Cardiac muscle cell (in vitro differentiated cells and primary cell): ENCODE measurements around the gene NEK7. TPM values are rescaled to one million over a fixed set of nuclear protein-coding genes. Genes with fewer than 3 reads are reported as not detected.

Experiments used
- DNase-seq, 2 donors: peaks; one replicate each; pipeline versions ENCODE4 v3.0.0 to v3.0.0-alpha.2; 2010 to 2017; ENCODE audit warnings: low read depth in 1 of 2, low spot score in 1 of 2
- H3K27ac ChIP-seq: fragments of 200-600 bp; sonication (generic); 2 replicates; pipeline ENCODE4 v1.5.1; 2016
- H3K27me3 ChIP-seq: fragments of 200-600 bp; sonication (generic); 2 replicates; pipeline ENCODE4 v1.6.0; 2016; ENCODE audit warnings: control low read depth
- H3K36me3 ChIP-seq: fragments of 200-600 bp; sonication (generic); 2 replicates; pipeline ENCODE4 v1.5.1; 2016; ENCODE audit warnings: control low read depth
- H3K4me1 ChIP-seq: fragments of 200-600 bp; sonication (generic); 2 replicates; pipeline ENCODE4 v1.8.1; 2017; ENCODE audit warnings: low read depth, mild to moderate bottlenecking, mixed run types
- H3K4me3 ChIP-seq: fragments of 200-600 bp; sonication (generic); 2 replicates; pipeline ENCODE4 v1.5.1; 2016; ENCODE audit warnings: mild to moderate bottlenecking
- H3K9me3 ChIP-seq: fragments of 200-600 bp; sonication (generic); 2 replicates; pipeline ENCODE4 v1.5.1; 2017; ENCODE audit warnings: low read depth, mild to moderate bottlenecking, control low read depth
- CTCF ChIP-seq: IDR thresholded peaks from 2 replicates; pipeline ENCODE4 v1.5.1; 2012; ENCODE audit warnings: low read depth, mild to moderate bottlenecking, low read length
- polyA plus RNA-seq: library from polyadenylated mRNA; unstranded; fragments of >200 nt; fragmentation: Nextera tagmentation; extraction: Ambion mirVana; gene quantifications from 2 replicates; pipeline ENCODE4 v1.2.1, GENCODE V29; 2016
- total RNA-seq: library from RNA; depleted of rRNA; stranded (reverse); fragments of >200 nt; gene quantifications from 2 replicates; pipeline ENCODE4 v1.2.3, GENCODE V29; 2016

The NEK7 gene
- total and polyA plus RNA-seq, 2 experiments from 2014 or later = 46.1 to 63.1 TPM

- DNase-seq = peak in 1 of 2 donors; percentile 45
- Histone ChIP-seq H3K4me3 (no peak overlapping the region), H3K9me3 (no peaks in the 10 kb centered on the region), H3K4me1 (no peaks in the 10 kb centered on the region), H3K36me3 (no peaks in the 10 kb centered on the region), H3K27ac (peak overlapping the region; percentile 45), H3K27me3 (no peaks in the 10 kb centered on the region)
- TF ChIP-seq CTCF = no peak
These were observed 96.9 kb downstream of the NEK7 start for GRCh38 chr1:198253668-198254067.

- no peaks in the 10 kb centered on the region for H3K9me3 ChIP-seq
- H3K27ac ChIP-seq = peak overlapping the region; percentile 5
These were observed 97.7 kb downstream of the NEK7 start for GRCh38 chr1:198254521-198254920.

GRCh38 chr1:198254948-198255347 lies 98.2 kb downstream of the NEK7 start:
- Histone ChIP-seq H3K27me3 (no peaks in the 10 kb centered on the region), H3K4me3 (no peak overlapping the region), H3K27ac (peak overlapping the region; percentile 5), H3K4me1 (peaks cover 5% of the 10 kb centered on the region), H3K9me3 (no peaks in the 10 kb centered on the region), H3K36me3 (no peaks in the 10 kb centered on the region)
- TF ChIP-seq CTCF = no peak
- DNase-seq = no peak

More at GRCh38 chr1:198254521-198254920, 97.7 kb downstream of the NEK7 start:
- TF ChIP-seq CTCF = peak; percentile 29
- DNase-seq = peak in 1 of 2 donors; percentile 51
- Histone ChIP-seq H3K27me3 (no peaks in the 10 kb centered on the region), H3K4me3 (no peak overlapping the region), H3K36me3 (no peaks in the 10 kb centered on the region), H3K4me1 (peaks cover 2% of the 10 kb centered on the region)

GRCh38 chr1:198255784-198256183 lies 99.0 kb downstream of the NEK7 start:
- peak overlapping the region; percentile 55 for H3K27ac ChIP-seq

GRCh38 chr1:198258491-198258890 lies 101.7 kb downstream of the NEK7 start:
- DNase-seq = peak in 1 of 2 donors; percentile 65
- Histone ChIP-seq H3K36me3 (no peaks in the 10 kb centered on the region), H3K4me3 (no peak overlapping the region), H3K9me3 (no peaks in the 10 kb centered on the region), H3K27ac (no peak overlapping the region), H3K27me3 (no peaks in the 10 kb centered on the region), H3K4me1 (peaks cover 11% of the 10 kb centered on the region)
- no peak for TF ChIP-seq CTCF

More at GRCh38 chr1:198255784-198256183, 99.0 kb downstream of the NEK7 start:
- no peaks in the 10 kb centered on the region for H3K9me3 ChIP-seq
- no peaks in the 10 kb centered on the region for H3K27me3 ChIP-seq
- peaks cover 5% of the 10 kb centered on the region for H3K4me1 ChIP-seq
- DNase-seq = no peak
- H3K4me3 ChIP-seq = no peak overlapping the region
- H3K36me3 ChIP-seq = no peaks in the 10 kb centered on the region
- no peak for TF ChIP-seq CTCF
